Activated effector memory CD4-positive, alpha-beta T cell treated with anti-CD3 and anti-CD28 coated beads, Interleukin-2, amount 50 U/mL, for 16 hours (primary cell): ENCODE data around the gene ZMPSTE24.
"Not testable (repeated sequence)": the region's sequence is repeated elsewhere in the genome, so short reads cannot be mapped to it uniquely, and the experiment has no call there.

Source experiments
- DNase-seq: peaks from one replicate; pipeline ENCODE4 v3.0.0-alpha.2; 2020

ZMPSTE24 gene

GRCh38 chr1:40331403-40331802, 73.4 kb downstream of the ZMPSTE24 start:
- DNase-seq, result not testable (repeated sequence)

GRCh38 chr1:40332695-40333094, 74.7 kb downstream of the ZMPSTE24 start:
- no peak for DNase-seq

- DNase-seq, result no peak
Observed at GRCh38 chr1:40337443-40337842, 79.4 kb downstream of the ZMPSTE24 start.

- peak; percentile 95 for DNase-seq
Observed at GRCh38 chr1:40338745-40339419, 80.8 kb downstream of the ZMPSTE24 start.

GRCh38 chr1:40339420-40340323, 81.6 kb downstream of the ZMPSTE24 start:
- DNase-seq, result no peak

- no peak for DNase-seq
Observed at GRCh38 chr1:40341491-40342380, 83.7 kb downstream of the ZMPSTE24 start.

GRCh38 chr1:40342381-40342717, 84.3 kb downstream of the ZMPSTE24 start:
- not testable (repeated sequence) for DNase-seq
